ENCODE data around the gene ANKMY1. TPM values are rescaled to one million over a fixed set of nuclear protein-coding genes. Genes with fewer than 3 reads are reported as not detected.

ANKMY1 gene
- total RNA-seq, 1 donor: 11.2 TPM

GRCh38 chr2:240507060-240507777 lies 50.6 kb downstream of the ANKMY1 start:
- H3K79me2 ChIP-seq (ENCODE audit: insufficient read depth, low read length): no peaks in the 10 kb centered on the region
- TF ChIP-seq CTCF (IDR thresholded peaks at IDR 0.05; ENCODE audit: extremely low read depth, low read depth, low read length): no peak

GRCh38 chr2:240506406-240507059 lies 51.3 kb downstream of the ANKMY1 start:
- Histone ChIP-seq H3K36me3 (ENCODE audit: insufficient read depth, low read length) (no peaks in the 10 kb centered on the region), H4K20me1 (ENCODE audit: insufficient read depth, low read length) (no peaks in the 10 kb centered on the region), H2AFZ (ENCODE audit: low read length) (no peak overlapping the region), H3K27me3 (ENCODE audit: insufficient read depth, low read length) (no peaks in the 10 kb centered on the region), H3K9me3 (ENCODE audit: low read depth, low read length) (no peaks in the 10 kb centered on the region), H3K4me3 (ENCODE audit: insufficient read depth, low read length) (no peak overlapping the region), H3K4me1 (ENCODE audit: insufficient read depth, low read length) (no peaks in the 10 kb centered on the region), H3K4me2 (ENCODE audit: insufficient read depth, low read length) (no peak overlapping the region), H3K79me2 (ENCODE audit: insufficient read depth, low read length) (no peaks in the 10 kb centered on the region), H3K27ac (ENCODE audit: low read depth, low read length) (no peak overlapping the region)
- TF ChIP-seq CTCF (IDR thresholded peaks at IDR 0.05; ENCODE audit: extremely low read depth, low read depth, low read length): no peak
- DNase-seq (ENCODE audit: insufficient read length, low spot score, missing footprints): peak; percentile 39

More at GRCh38 chr2:240507060-240507777, 50.6 kb downstream of the ANKMY1 start:
- peak; percentile 62 for DNase-seq (ENCODE audit: insufficient read length, low spot score, missing footprints)
- Histone ChIP-seq H3K4me1 (ENCODE audit: insufficient read depth, low read length) (no peaks in the 10 kb centered on the region), H4K20me1 (ENCODE audit: insufficient read depth, low read length) (no peaks in the 10 kb centered on the region), H3K27me3 (ENCODE audit: insufficient read depth, low read length) (no peaks in the 10 kb centered on the region), H3K9me3 (ENCODE audit: low read depth, low read length) (no peaks in the 10 kb centered on the region), H3K36me3 (ENCODE audit: insufficient read depth, low read length) (no peaks in the 10 kb centered on the region), H2AFZ (ENCODE audit: low read length) (no peak overlapping the region), H3K4me2 (ENCODE audit: insufficient read depth, low read length) (no peak overlapping the region), H3K27ac (ENCODE audit: low read depth, low read length) (no peak overlapping the region), H3K4me3 (ENCODE audit: insufficient read depth, low read length) (no peak overlapping the region)

- no peak overlapping the region for H3K4me2 ChIP-seq (ENCODE audit: insufficient read depth, low read length)
- no peaks in the 10 kb centered on the region for H4K20me1 ChIP-seq (ENCODE audit: insufficient read depth, low read length)
- H3K79me2 ChIP-seq (ENCODE audit: insufficient read depth, low read length): no peaks in the 10 kb centered on the region
- TF ChIP-seq CTCF (IDR thresholded peaks at IDR 0.05; ENCODE audit: extremely low read depth, low read depth, low read length): no peak
- DNase-seq (ENCODE audit: insufficient read length, low spot score, missing footprints): peak; percentile 65
- H3K27me3 ChIP-seq (ENCODE audit: insufficient read depth, low read length): no peaks in the 10 kb centered on the region
- no peaks in the 10 kb centered on the region for H3K9me3 ChIP-seq (ENCODE audit: low read depth, low read length)
- H2AFZ ChIP-seq (ENCODE audit: low read length): no peak overlapping the region
- no peak overlapping the region for H3K4me3 ChIP-seq (ENCODE audit: insufficient read depth, low read length)
- no peaks in the 10 kb centered on the region for H3K4me1 ChIP-seq (ENCODE audit: insufficient read depth, low read length)
- H3K36me3 ChIP-seq (ENCODE audit: insufficient read depth, low read length): no peaks in the 10 kb centered on the region
- H3K27ac ChIP-seq (ENCODE audit: low read depth, low read length): no peak overlapping the region
Measured at GRCh38 chr2:240505910-240506309, 51.9 kb downstream of the ANKMY1 start.

- H3K4me1 ChIP-seq (ENCODE audit: insufficient read depth, low read length): no peaks in the 10 kb centered on the region
- no peak overlapping the region for H2AFZ ChIP-seq (ENCODE audit: low read length)
Measured at GRCh38 chr2:240503848-240504247, 53.9 kb downstream of the ANKMY1 start.

More at GRCh38 chr2:240503848-240504247, 53.9 kb downstream of the ANKMY1 start:
- DNase-seq (ENCODE audit: insufficient read length, low spot score, missing footprints): peak; percentile 44
- no peaks in the 10 kb centered on the region for H3K79me2 ChIP-seq (ENCODE audit: insufficient read depth, low read length)
- H4K20me1 ChIP-seq (ENCODE audit: insufficient read depth, low read length): no peaks in the 10 kb centered on the region
- no peak overlapping the region for H3K27ac ChIP-seq (ENCODE audit: low read depth, low read length)
- H3K4me3 ChIP-seq (ENCODE audit: insufficient read depth, low read length): no peak overlapping the region
- H3K9me3 ChIP-seq (ENCODE audit: low read depth, low read length): no peaks in the 10 kb centered on the region
- no peaks in the 10 kb centered on the region for H3K27me3 ChIP-seq (ENCODE audit: insufficient read depth, low read length)
- TF ChIP-seq CTCF (IDR thresholded peaks at IDR 0.05; ENCODE audit: extremely low read depth, low read depth, low read length): no peak
- no peak overlapping the region for H3K4me2 ChIP-seq (ENCODE audit: insufficient read depth, low read length)
- no peaks in the 10 kb centered on the region for H3K36me3 ChIP-seq (ENCODE audit: insufficient read depth, low read length)
